Prostate gland (tissue), 2 donors: ENCODE results near the gene ACSM2A. TPM values are rescaled to one million over a fixed set of nuclear protein-coding genes. Genes with fewer than 3 reads are reported as not detected.
"Not testable (repeated sequence)": the region's sequence is repeated elsewhere in the genome, so short reads cannot be mapped to it uniquely, and the experiment has no call there.

Experiments used
- DNase-seq: peaks from one replicate; pipeline ENCODE4 v3.0.0-alpha.2; 2019; ENCODE audit warnings: low spot score
- H3K27ac ChIP-seq, 2 donors: fragments of 200-600 bp; sonication (generic); 2 replicates each; pipeline ENCODE4 v1.5.1; 2017 to 2019
- H3K27me3 ChIP-seq: fragments of 200-600 bp; sonication (generic); replicated peaks from 2 replicates; pipeline ENCODE4 v1.5.1; 2019; ENCODE audit not compliant: insufficient read depth
- H3K36me3 ChIP-seq, 2 donors: fragments of 200-600 bp; sonication (generic); 1 replicate in 1 of 2; 2 replicates in 1 of 2; pipeline versions ENCODE4 v1.5.1 to v1.8.1; 2017 to 2019
- H3K4me1 ChIP-seq: fragments of 200-600 bp; sonication (generic); replicated peaks from 2 replicates; pipeline ENCODE4 v1.5.1; 2019
- H3K4me3 ChIP-seq, 2 donors: fragments of 200-600 bp; sonication (generic); 2 replicates each; pipeline ENCODE4 v1.5.1; 2017 to 2019
- H3K9me3 ChIP-seq: fragments of 200-600 bp; sonication (generic); 2 replicates; pipeline ENCODE4 v1.5.1; 2017
- POLR2A ChIP-seq: fragments of 450-650 bp; IDR thresholded peaks from one replicate; pipeline ENCODE4 v1.6.1; 2016; ENCODE audit warnings: antibody characterized with exemption, mild to moderate bottlenecking
- POLR2AphosphoS5 ChIP-seq: sonication (generic); formaldehyde crosslinking; IDR thresholded peaks from one replicate; pipeline ENCODE4 v1.6.1; 2017; ENCODE audit warnings: antibody characterized with exemption
- WGBS: methylation state at CpG from one replicate; pipeline ENCODE4 v1.1.5; 2018; 5-methylcytosine and 5-hydroxymethylcytosine counted together
- intact Hi-C: fragments of 100-400 bp; cut with DNase I; formaldehyde crosslinking; loops from one replicate; pipeline ENCODE4 v1.14.2; 2022
- total RNA-seq, 2 donors: library from RNA; depleted of rRNA; stranded (reverse); fragments of >200 nt; gene quantifications; one replicate each; pipeline ENCODE4 v1.1.0, GENCODE V29; 2016
- TF ChIP-seq, protein P1 (sequence below), 4 experiments: fragments of 200-600 bp in 2 of 4; fragments of 450-650 bp in 2 of 4; sonication (generic) in 2 of 4; IDR thresholded peaks; 1 replicate in 3 of 4; 2 replicates in 1 of 4; pipeline ENCODE4 v1.5.1; 2016 to 2019; ENCODE audit warnings: antibody characterized with exemption in 4 of 4, mild to moderate bottlenecking in 2 of 4, moderate library complexity in 2 of 4

Gene ACSM2A
- total RNA-seq, 2 donors from 2014 or later = 0.17 TPM; not detected in 1

DNA sequence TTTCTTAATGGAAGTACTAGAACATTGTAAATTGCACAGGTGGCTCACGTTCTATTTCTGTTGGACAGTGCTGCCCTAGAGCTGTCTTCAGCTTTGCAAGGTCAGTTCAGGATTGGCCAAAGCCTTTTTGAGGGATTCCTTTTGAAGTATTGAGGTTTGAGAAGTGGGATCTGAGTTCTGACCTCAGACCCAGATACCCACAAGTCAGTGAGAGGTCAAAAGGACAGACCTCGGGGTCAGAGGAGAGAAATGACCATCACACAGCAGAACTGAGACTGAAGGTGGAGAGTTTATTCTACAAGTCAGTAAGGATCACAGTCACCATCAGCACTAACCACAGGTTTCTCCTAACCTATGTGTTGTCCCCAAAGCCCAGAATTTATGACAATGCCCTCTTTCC lies 40.3 kb upstream of the ACSM2A start:
- intact Hi-C loops = no loop called here
- no peaks in the 10 kb centered on the region for H3K36me3 ChIP-seq
- no peaks in the 10 kb centered on the region for H3K4me1 ChIP-seq
- H3K9me3 ChIP-seq = no peaks in the 10 kb centered on the region
- H3K4me3 ChIP-seq = no peak overlapping the region
- no peak for DNase-seq
- no peak overlapping the region for H3K27ac ChIP-seq
- 83% methylated on average over 2 of the region's 2 CpGs for WGBS
- TF ChIP-seq, protein P1, sequence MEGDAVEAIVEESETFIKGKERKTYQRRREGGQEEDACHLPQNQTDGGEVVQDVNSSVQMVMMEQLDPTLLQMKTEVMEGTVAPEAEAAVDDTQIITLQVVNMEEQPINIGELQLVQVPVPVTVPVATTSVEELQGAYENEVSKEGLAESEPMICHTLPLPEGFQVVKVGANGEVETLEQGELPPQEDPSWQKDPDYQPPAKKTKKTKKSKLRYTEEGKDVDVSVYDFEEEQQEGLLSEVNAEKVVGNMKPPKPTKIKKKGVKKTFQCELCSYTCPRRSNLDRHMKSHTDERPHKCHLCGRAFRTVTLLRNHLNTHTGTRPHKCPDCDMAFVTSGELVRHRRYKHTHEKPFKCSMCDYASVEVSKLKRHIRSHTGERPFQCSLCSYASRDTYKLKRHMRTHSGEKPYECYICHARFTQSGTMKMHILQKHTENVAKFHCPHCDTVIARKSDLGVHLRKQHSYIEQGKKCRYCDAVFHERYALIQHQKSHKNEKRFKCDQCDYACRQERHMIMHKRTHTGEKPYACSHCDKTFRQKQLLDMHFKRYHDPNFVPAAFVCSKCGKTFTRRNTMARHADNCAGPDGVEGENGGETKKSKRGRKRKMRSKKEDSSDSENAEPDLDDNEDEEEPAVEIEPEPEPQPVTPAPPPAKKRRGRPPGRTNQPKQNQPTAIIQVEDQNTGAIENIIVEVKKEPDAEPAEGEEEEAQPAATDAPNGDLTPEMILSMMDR (IDR thresholded peaks at IDR 0.05) = no peak
- no peak for TF ChIP-seq POLR2AphosphoS5
- no peaks in the 10 kb centered on the region for H3K27me3 ChIP-seq

DNA sequence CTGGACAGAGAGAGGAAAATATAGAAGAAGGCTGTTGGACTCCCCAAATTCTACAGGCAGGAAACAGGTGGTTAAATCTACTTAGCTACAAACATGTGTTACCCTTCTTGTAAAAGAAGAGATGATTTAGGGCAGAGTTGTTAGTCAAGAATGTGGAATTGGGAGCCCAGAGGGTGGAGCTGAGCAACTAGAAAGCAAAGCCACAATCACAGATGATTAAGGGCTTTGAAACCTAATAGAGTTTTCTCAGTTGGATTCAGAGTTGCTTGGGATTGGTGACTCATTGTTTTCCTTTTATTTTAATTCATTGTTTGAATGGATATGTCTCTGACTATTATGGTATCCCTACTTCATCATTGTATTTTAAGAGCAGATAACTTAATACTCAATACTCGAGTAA lies 35.8 kb upstream of the ACSM2A start:
- DNase-seq = no peak
- Histone ChIP-seq H3K27me3 (no peaks in the 10 kb centered on the region), H3K4me3 (no peak overlapping the region), H3K9me3 (no peaks in the 10 kb centered on the region), H3K36me3 (no peaks in the 10 kb centered on the region), H3K4me1 (no peaks in the 10 kb centered on the region), H3K27ac (no peak overlapping the region)
- TF ChIP-seq POLR2A = no peak
- TF ChIP-seq, protein P1 (IDR thresholded peaks at IDR 0.05) = no peak
- no peak for TF ChIP-seq POLR2AphosphoS5
- 65% methylated on average over 1 of the region's 1 CpG for WGBS
- intact Hi-C loops = no loop called here

DNA sequence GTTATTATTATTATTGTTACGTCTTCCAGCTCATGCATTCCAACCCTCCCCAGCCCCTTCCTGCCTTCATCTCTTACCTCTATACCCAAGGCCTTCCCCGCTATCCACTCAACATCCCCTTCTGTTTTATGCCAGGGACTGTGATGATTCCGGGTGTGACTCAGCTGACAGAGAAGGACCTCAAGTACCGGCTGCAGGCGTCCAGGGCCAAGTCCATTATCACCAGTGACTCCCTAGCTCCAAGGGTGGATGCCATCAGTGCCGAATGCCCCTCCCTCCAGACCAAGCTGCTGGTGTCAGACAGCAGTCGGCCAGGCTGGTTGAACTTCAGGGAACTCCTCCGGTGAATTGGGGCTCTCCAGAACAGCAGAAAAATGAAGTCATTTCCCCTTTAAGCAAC lies 32.2 kb upstream of the ACSM2A start:
- 85% methylated on average over 8 of the region's 8 CpGs for WGBS
- H3K27me3 ChIP-seq, DNase-seq, intact Hi-C loops, H3K36me3 ChIP-seq, H3K9me3 ChIP-seq, H3K4me3 ChIP-seq, H3K4me1 ChIP-seq, H3K27ac ChIP-seq: not testable (repeated sequence)

- H3K9me3 ChIP-seq, H3K27ac ChIP-seq, DNase-seq, H3K36me3 ChIP-seq, H3K4me1 ChIP-seq, intact Hi-C loops, H3K27me3 ChIP-seq, H3K4me3 ChIP-seq: not testable (repeated sequence)
- 67% methylated on average over 2 of the region's 2 CpGs for WGBS
Measured at GRCh38 chr16:20421748-20422147, 29.6 kb upstream of the ACSM2A start.

- 92% methylated on average over 5 of the region's 5 CpGs for WGBS
- intact Hi-C loops, H3K27me3 ChIP-seq, DNase-seq, H3K36me3 ChIP-seq, H3K9me3 ChIP-seq, H3K27ac ChIP-seq, H3K4me3 ChIP-seq, H3K4me1 ChIP-seq: not testable (repeated sequence)
Measured at GRCh38 chr16:20423772-20424128, 27.6 kb upstream of the ACSM2A start.

DNA sequence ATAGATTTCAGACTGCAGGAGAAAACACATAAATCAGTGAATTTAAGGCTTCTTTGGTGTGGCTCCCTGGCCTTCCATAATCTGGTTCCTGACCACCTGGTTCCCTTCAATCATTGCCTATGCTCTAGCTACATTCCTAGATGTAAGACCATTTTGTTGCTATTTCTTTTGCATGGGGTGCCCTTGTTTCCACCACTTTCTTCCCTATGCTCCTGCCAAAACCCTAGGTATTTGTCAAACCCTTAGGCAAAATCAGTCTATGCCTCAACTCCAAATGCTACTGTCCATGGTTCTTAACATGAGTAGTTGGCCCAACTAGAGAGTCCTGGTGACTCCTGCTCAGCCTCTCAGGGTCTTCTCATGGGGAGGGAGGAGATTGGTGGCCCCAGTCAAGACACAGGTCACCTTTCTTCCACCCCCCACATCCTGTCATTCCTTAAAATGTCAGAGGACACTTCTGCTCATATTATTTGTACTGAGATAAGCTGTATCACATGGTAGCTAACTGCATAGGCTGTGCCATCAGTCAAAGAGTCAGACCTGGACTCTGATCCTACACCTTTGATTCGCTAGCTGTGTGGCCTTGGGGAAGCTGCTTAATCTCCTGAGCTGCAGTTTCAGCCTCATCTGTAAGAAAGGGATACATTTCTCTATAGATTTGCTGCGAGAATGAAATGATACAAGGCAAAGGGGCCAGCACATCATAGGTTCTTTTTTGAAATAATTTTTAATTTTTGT lies 27.0 kb upstream of the ACSM2A start:
- intact Hi-C loops = no loop called here
- H3K27ac ChIP-seq = no peak overlapping the region
- WGBS = 87% methylated on average over 2 of the region's 2 CpGs
- no peaks in the 10 kb centered on the region for H3K27me3 ChIP-seq
- H3K4me3 ChIP-seq = no peak overlapping the region
- H3K36me3 ChIP-seq = no peaks in the 10 kb centered on the region
- no peak for DNase-seq
- H3K4me1 ChIP-seq = no peaks in the 10 kb centered on the region
- TF ChIP-seq POLR2AphosphoS5 (no peak), POLR2A (no peak)
- TF ChIP-seq, protein P1 (IDR thresholded peaks at IDR 0.05) = no peak
- H3K9me3 ChIP-seq = no peaks in the 10 kb centered on the region

DNA sequence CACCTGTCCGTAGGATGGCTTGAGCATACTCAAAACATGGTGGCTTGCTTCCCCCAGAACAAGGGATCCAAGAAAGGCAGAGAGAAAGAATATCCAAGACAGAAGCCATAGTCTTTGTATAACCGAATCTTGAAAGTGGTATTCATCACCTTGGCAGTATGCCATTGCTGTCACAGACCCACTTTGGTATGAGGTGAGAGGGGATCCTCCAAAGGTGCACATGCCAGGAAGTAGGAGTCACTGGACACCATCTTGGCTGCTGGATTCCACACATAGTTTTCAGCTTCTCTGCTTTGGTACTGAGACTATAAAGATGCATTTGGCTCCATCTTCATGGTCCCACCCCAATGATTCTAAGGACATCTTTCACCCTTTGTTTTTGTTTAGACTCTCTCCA lies 23.9 kb upstream of the ACSM2A start:
- H3K4me3 ChIP-seq, H3K36me3 ChIP-seq, intact Hi-C loops, H3K27ac ChIP-seq, H3K27me3 ChIP-seq, H3K9me3 ChIP-seq, DNase-seq, H3K4me1 ChIP-seq: not testable (repeated sequence)
- 58% methylated on average over 2 of the region's 2 CpGs for whole genome bisulfite sequencing

GRCh38 chr16:20429499-20429898 lies 21.8 kb upstream of the ACSM2A start:
- intact Hi-C loops, H3K27me3 ChIP-seq, H3K27ac ChIP-seq, H3K36me3 ChIP-seq, DNase-seq, H3K4me1 ChIP-seq, H3K4me3 ChIP-seq, H3K9me3 ChIP-seq: not testable (repeated sequence)
- 74% methylated on average over 7 of the region's 7 CpGs for WGBS

DNA sequence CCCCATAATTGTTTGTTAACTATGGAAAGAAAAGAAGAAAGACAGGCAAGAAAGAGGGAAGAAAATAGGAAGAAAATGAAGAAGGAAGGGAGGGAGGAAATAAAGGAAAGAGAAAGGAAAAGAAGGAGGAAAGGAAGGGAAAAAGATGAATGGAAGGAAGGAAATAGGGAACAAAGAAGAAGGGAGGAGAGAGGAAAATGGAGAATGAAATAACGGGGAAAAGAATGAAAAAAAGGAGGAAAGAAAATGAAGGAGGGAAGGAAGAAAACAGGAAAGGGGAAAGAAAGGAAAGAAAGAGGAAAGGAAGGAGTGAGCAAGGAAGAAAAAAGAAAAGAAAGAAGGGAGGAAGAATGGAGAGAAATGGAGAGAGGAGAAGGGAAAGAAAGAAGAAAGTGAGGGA lies 20.8 kb upstream of the ACSM2A start:
- intact Hi-C loops, H3K27ac ChIP-seq, DNase-seq, H3K36me3 ChIP-seq, H3K9me3 ChIP-seq, H3K4me3 ChIP-seq, H3K27me3 ChIP-seq, H3K4me1 ChIP-seq: not testable (repeated sequence)
- 90% methylated on average over 1 of the region's 1 CpG for WGBS
